ENCODE results near the gene NOC4L. TPM values are rescaled to one million over a fixed set of nuclear protein-coding genes. Genes with fewer than 3 reads are reported as not detected.

Gene NOC4L
- total RNA-seq, 2 donors from 2014 or later, result 12.5 to 29.7 TPM

- no peak overlapping the region for H3K27ac ChIP-seq
- no peak overlapping the region for H3K9ac ChIP-seq (ENCODE audit: low read depth in 2 of 2, low read length in 2 of 2)
- no peaks in the 10 kb centered on the region for H3K4me1 ChIP-seq
- no peak overlapping the region for H3K4me3 ChIP-seq
- no peaks in the 10 kb centered on the region for H3K9me3 ChIP-seq
- H3K27me3 ChIP-seq, result no peaks in the 10 kb centered on the region
- no peaks in the 10 kb centered on the region for H3K36me3 ChIP-seq
- no peak for DNase-seq
- intact Hi-C loops (cut with DNase I), result no loop called here
- no peak for TF ChIP-seq CTCF (IDR thresholded peaks at IDR 0.05)
These were observed 27.2 kb downstream of the NOC4L start for GRCh38 chr12:132171293-132171967.

- DNase-seq, result no peak
- Histone ChIP-seq H3K36me3 (no peaks in the 10 kb centered on the region), H3K27ac (no peak overlapping the region), H3K27me3 (no peaks in the 10 kb centered on the region), H3K9ac (ENCODE audit: low read depth in 2 of 2, low read length in 2 of 2) (no peak overlapping the region), H3K4me3 (no peak overlapping the region), H3K4me1 (no peaks in the 10 kb centered on the region), H3K9me3 (no peaks in the 10 kb centered on the region)
- intact Hi-C loops (cut with DNase I), result no loop called here
- no peak for TF ChIP-seq CTCF (IDR thresholded peaks at IDR 0.05)
These were observed 27.8 kb downstream of the NOC4L start for GRCh38 chr12:132171968-132172521.

DNA sequence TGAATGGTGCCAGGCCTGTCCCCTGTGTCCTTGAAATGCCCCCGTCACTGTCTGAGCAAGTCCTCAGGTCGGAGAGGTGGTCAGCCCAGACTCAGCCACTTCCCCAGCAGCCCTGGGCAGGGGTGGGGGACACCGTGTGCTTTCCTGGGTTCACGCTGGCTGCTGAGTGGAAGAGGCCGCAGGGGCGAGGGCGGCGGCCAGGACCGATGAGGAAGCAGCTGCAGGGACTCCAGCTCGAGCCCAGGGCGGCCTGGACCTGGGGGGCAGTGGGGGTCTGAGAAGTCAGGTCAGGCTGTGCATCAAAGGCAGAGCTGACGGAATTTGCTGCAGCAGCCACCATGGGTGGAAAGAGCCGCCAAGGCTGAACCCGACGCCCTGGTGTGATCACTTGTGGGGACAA lies 28.4 kb downstream of the NOC4L start:
- DNase-seq, result no peak
- H3K27me3 ChIP-seq, result no peaks in the 10 kb centered on the region

DNA sequence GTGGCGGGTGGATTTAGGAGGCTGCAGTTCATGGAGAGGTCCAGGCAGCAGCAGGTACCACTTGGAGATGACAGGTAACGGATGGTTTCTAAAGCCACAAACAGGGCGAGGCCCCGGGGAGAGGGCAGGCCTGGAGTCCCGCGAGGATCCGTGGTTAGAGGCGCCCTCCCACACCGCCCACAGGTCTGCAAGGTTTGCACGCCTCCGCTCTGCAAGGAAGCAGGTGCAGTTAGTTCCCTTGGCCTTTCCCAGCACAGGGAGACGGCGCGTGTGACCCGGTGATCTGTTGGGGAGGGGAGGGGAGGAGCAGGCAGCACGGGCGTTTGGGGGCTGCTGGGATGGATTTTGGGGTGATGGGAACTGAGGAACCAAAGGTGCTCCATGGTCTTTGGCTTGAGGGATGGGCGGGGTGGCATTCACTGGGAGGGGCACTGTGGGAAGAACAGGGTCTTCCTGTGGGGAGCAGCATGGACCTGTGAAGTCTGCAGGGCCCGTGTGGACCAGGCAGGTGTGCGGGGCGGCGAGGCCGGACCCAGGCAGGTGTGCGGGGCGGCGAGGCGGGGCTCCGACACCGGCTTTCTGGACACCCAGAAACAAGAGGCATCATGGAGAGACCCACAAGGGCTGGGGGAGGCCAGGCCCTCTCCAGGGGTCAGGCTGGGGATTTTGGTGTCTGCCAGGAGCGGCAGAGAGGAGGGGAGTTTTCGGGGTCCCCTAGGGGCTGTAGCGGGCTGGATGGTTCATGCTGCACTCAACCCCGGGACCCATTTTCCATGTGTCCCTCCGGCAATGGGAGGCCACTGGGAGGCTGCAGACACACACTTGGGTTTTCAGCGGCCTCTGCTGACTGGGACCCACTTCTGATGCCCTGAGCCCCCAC lies 29.1 kb downstream of the NOC4L start:
- Histone ChIP-seq H3K27ac (no peak overlapping the region), H3K4me3 (no peak overlapping the region), H3K36me3 (no peaks in the 10 kb centered on the region), H3K27me3 (no peaks in the 10 kb centered on the region), H3K9me3 (no peaks in the 10 kb centered on the region), H3K4me1 (no peaks in the 10 kb centered on the region), H3K9ac (ENCODE audit: low read depth in 2 of 2, low read length in 2 of 2) (no peak overlapping the region)
- no peak for TF ChIP-seq CTCF (IDR thresholded peaks at IDR 0.05)
- intact Hi-C loops (cut with DNase I), result no loop called here
- DNase-seq, result no peak

More for the DNA sequence above, 28.4 kb downstream of the NOC4L start:
- Histone ChIP-seq H3K4me3 (no peak overlapping the region), H3K27ac (no peak overlapping the region), H3K9me3 (no peaks in the 10 kb centered on the region), H3K4me1 (no peaks in the 10 kb centered on the region), H3K9ac (ENCODE audit: low read depth in 2 of 2, low read length in 2 of 2) (no peak overlapping the region), H3K36me3 (no peaks in the 10 kb centered on the region)
- TF ChIP-seq CTCF (IDR thresholded peaks at IDR 0.05), result no peak
- intact Hi-C loops (cut with DNase I), result no loop called here

DNA sequence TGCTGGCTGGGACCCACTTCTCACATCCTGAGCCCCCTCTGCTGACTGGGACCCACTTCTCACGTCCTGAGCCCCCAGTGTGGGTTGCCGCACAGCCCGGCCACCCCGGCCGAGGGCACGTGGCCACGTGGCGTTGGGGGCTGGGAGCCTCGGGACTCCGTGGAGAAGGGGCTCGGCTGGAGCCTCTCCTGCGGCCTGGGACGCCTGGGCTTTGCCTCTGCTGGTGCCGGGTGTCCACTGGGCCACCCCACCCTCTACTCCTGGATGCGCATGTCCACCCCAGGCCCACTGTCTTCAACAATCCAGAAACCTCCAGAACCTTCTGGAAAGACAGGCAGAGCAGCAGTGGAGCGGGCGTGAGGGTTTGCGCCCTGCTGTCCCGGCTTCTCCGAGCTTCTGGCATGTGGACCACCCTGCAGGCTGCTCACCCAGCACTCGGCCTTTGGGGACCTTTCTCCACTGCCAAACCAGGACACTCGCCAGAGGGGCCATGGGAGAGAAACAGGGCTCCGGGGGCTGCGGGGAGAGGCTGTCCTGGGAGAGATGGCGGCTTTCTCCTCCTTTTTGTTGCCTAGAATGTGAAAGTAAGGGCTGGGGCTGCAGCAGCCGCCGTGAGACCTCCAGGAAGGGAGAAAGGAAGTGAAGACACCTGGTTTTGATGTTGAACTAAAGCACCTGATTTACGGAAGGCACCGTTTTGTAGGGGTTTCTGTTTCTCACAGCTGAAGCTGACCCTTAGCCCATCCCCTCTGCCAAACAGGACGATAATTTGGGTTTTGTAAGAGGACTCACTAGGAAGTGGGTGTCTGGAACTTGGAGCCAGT lies 30.0 kb downstream of the NOC4L start:
- Histone ChIP-seq H3K4me1 (no peaks in the 10 kb centered on the region), H3K4me3 (no peak overlapping the region), H3K27me3 (no peaks in the 10 kb centered on the region), H3K9ac (ENCODE audit: low read depth in 2 of 2, low read length in 2 of 2) (no peak overlapping the region), H3K36me3 (no peaks in the 10 kb centered on the region), H3K9me3 (no peaks in the 10 kb centered on the region), H3K27ac (no peak overlapping the region)
- DNase-seq, result no peak
- TF ChIP-seq CTCF (IDR thresholded peaks at IDR 0.05), result no peak
- intact Hi-C loops (cut with DNase I), result no loop called here
